Measurements from ENCODE around the gene FAM162A. TPM values are rescaled to one million over a fixed set of nuclear protein-coding genes. Genes with fewer than 3 reads are reported as not detected.

Gene FAM162A
- total RNA-seq, 1 experiment from 2014 or later: 83.9 TPM

GRCh38 chr3:122353893-122354401, 30.0 kb upstream of the FAM162A start (continued):
- TF ChIP-seq AR (CRISPR knock-in tag; IDR thresholded peaks at IDR 0.05) (no peak), ZNF416 (CRISPR knock-in tag; IDR thresholded peaks at IDR 0.05) (no peak), MAX (CRISPR knock-in tag; IDR thresholded peaks at IDR 0.05) (no peak), RELA (CRISPR knock-in tag; IDR thresholded peaks at IDR 0.05; ENCODE audit: borderline replicate concordance) (no peak), NR2C2 (CRISPR knock-in tag; IDR thresholded peaks at IDR 0.05) (no peak)
- TF ChIP-seq, protein P1, sequence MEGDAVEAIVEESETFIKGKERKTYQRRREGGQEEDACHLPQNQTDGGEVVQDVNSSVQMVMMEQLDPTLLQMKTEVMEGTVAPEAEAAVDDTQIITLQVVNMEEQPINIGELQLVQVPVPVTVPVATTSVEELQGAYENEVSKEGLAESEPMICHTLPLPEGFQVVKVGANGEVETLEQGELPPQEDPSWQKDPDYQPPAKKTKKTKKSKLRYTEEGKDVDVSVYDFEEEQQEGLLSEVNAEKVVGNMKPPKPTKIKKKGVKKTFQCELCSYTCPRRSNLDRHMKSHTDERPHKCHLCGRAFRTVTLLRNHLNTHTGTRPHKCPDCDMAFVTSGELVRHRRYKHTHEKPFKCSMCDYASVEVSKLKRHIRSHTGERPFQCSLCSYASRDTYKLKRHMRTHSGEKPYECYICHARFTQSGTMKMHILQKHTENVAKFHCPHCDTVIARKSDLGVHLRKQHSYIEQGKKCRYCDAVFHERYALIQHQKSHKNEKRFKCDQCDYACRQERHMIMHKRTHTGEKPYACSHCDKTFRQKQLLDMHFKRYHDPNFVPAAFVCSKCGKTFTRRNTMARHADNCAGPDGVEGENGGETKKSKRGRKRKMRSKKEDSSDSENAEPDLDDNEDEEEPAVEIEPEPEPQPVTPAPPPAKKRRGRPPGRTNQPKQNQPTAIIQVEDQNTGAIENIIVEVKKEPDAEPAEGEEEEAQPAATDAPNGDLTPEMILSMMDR (IDR thresholded peaks at IDR 0.05): no peak
- TF ChIP-seq, protein P2, sequence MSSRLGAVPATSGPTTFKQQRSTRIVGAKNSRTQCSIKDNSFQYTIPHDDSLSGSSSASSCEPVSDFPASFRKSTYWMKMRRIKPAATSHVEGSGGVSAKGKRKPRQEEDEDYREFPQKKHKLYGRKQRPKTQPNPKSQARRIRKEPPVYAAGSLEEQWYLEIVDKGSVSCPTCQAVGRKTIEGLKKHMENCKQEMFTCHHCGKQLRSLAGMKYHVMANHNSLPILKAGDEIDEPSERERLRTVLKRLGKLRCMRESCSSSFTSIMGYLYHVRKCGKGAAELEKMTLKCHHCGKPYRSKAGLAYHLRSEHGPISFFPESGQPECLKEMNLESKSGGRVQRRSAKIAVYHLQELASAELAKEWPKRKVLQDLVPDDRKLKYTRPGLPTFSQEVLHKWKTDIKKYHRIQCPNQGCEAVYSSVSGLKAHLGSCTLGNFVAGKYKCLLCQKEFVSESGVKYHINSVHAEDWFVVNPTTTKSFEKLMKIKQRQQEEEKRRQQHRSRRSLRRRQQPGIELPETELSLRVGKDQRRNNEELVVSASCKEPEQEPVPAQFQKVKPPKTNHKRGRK (CRISPR knock-in tag; IDR thresholded peaks at IDR 0.05; ENCODE audit: borderline replicate concordance): no peak

GRCh38 chr3:122355612-122356011, 28.4 kb upstream of the FAM162A start:
- ChIA-PET POLR2A (interaction anchor here (0.5 kb wide), 1 partner anchor 28 kb away, joined by 3 read pairs; no protein-coding TSS in a partner anchor), CTCF (interaction anchor here (3.2 kb wide), 1 partner anchor 254 kb away, joined by 13 read pairs; no protein-coding TSS in a partner anchor)
- DNase-seq (ENCODE audit: low spot score): no peak
- peaks cover 12% of the 10 kb centered on the region for H3K36me3 Mint-ChIP-seq
- H3K9me3 Mint-ChIP-seq: no peaks in the 10 kb centered on the region
- H3K27me3 Mint-ChIP-seq (ENCODE audit: low read depth): no peaks in the 10 kb centered on the region
- no peak overlapping the region for H3K4me3 Mint-ChIP-seq
- TF ChIP-seq ETV6 (CRISPR knock-in tag; IDR thresholded peaks at IDR 0.05) (no peak), SP1 (CRISPR knock-in tag; conservative IDR thresholded peaks at IDR 0.05) (no peak), MAX (CRISPR knock-in tag; IDR thresholded peaks at IDR 0.05) (no peak), TCF7 (CRISPR knock-in tag; IDR thresholded peaks at IDR 0.05; ENCODE audit: low read depth) (no peak), EMX1 (CRISPR knock-in tag; IDR thresholded peaks at IDR 0.05) (no peak), CBFB (CRISPR knock-in tag; IDR thresholded peaks at IDR 0.05; ENCODE audit: low read depth) (no peak), ZNF671 (CRISPR knock-in tag; IDR thresholded peaks at IDR 0.05) (no peak), IRF2 (CRISPR knock-in tag; IDR thresholded peaks at IDR 0.05; ENCODE audit: borderline replicate concordance, low read depth) (no peak), CREB1 (CRISPR knock-in tag; IDR thresholded peaks at IDR 0.05) (no peak), HMGA2 (CRISPR knock-in tag; IDR thresholded peaks at IDR 0.05) (no peak), ZNF232 (CRISPR knock-in tag; IDR thresholded peaks at IDR 0.05) (no peak)
- TF ChIP-seq, protein P3, sequence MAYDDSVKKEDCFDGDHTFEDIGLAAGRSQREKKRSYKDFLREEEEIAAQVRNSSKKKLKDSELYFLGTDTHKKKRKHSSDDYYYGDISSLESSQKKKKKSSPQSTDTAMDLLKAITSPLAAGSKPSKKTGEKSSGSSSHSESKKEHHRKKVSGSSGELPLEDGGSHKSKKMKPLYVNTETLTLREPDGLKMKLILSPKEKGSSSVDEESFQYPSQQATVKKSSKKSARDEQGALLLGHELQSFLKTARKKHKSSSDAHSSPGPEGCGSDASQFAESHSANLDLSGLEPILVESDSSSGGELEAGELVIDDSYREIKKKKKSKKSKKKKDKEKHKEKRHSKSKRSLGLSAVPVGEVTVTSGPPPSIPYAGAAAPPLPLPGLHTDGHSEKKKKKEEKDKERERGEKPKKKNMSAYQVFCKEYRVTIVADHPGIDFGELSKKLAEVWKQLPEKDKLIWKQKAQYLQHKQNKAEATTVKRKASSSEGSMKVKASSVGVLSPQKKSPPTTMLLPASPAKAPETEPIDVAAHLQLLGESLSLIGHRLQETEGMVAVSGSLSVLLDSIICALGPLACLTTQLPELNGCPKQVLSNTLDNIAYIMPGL (CRISPR knock-in tag; IDR thresholded peaks at IDR 0.05): no peak
- TF ChIP-seq, protein P4, sequence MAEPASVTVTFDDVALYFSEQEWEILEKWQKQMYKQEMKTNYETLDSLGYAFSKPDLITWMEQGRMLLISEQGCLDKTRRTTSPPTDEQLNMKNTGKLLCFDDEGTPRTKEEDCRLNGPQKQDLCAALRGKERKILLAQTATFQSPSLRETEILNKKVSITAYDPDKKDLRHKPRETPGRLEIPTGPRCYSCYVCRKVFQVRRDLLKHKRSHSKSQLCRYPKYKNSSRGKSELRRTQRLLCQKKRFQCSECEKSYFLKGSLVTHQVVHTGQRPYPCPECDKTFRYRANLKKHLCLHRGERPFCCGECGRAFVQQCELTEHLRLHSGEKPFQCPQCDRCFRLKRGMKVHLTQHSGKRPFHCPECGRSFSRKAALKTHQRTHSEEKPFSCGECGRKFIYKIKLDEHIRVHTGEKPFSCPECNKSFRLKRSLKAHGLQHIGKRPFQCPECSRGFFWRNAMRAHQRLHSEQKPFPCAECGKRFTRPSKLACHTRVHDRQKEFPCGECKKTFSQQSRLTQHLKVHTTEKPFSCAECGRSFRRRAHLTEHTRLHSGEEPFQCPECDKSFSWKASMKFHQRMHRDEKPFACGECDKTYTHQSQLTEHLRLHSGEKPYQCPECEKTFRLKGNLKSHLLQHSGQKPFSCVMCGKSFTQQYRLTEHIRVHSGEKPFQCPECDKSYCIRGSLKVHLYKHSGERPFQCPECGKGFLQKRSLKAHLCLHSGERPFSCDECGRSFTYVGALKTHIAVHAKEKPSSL (CRISPR knock-in tag; conservative IDR thresholded peaks at IDR 0.05): no peak
- H3K27ac Mint-ChIP-seq: no peak overlapping the region
- ATAC-seq: no peak
- no peaks in the 10 kb centered on the region for H3K4me1 Mint-ChIP-seq

Data from WTC11 (cell line).